A673 (cell line): ENCODE data around the gene VAMP1.
A peak's percentile ranks its signal among the peaks of the same experiment; 100 is the strongest.

Experiments used
- CTCF ChIP-seq: fragments of 300-800, 200-600 bp; sonication (generic); conservative IDR thresholded peaks from 2 replicates; pipeline ENCODE4 v1.5.1; 2017; ENCODE audit warnings: low read depth, mild to moderate bottlenecking, antibody characterized with exemption, low read length, moderate library complexity, mixed read lengths
- EZH2 ChIP-seq: fragments of 200-600 bp; sonication (generic); IDR thresholded peaks from 2 replicates; pipeline ENCODE4 v1.6.1; 2017; ENCODE audit warnings: borderline replicate concordance, low read depth, mild to moderate bottlenecking, mixed read lengths, antibody characterized with exemption, low read length; ENCODE audit not compliant: poor library complexity, severe bottlenecking

- TF ChIP-seq CTCF: peak; percentile 89
- no peak for TF ChIP-seq EZH2
These were observed 47.0 kb downstream of the VAMP1 start for GRCh38 chr12:6423267-6424007.
